ENCODE results near the gene ATF7IP.
"Not testable (repeated sequence)": the region's sequence is repeated elsewhere in the genome, so short reads cannot be mapped to it uniquely, and the experiment has no call there.

The ATF7IP gene

GRCh38 chr12:14384783-14385638 is 19.5 kb downstream of the ATF7IP start:
- DNase-seq = peak; percentile 24

GRCh38 chr12:14387219-14387871 is 21.9 kb downstream of the ATF7IP start:
- DNase-seq = no peak

DNA sequence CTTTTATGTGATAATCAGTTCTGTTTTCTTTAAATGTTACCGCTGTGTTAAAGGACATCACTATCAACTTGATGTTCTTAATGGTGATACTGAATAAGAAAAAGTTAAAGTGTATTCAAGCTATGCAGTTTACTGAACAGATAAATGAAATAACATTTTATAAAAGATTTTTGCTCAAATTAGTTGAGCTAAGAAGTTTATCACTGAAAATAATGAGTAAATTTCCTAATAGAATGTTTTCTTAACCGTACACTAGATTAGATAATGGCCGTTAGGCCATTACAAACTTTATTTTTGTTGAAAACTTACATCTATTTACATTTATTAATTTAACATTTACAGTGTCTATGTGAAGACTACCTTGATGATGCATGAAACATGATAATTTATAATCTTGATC is 25.0 kb downstream of the ATF7IP start:
- no peak for DNase-seq

GRCh38 chr12:14390870-14391530 is 25.5 kb downstream of the ATF7IP start:
- no peak for DNase-seq

DNA sequence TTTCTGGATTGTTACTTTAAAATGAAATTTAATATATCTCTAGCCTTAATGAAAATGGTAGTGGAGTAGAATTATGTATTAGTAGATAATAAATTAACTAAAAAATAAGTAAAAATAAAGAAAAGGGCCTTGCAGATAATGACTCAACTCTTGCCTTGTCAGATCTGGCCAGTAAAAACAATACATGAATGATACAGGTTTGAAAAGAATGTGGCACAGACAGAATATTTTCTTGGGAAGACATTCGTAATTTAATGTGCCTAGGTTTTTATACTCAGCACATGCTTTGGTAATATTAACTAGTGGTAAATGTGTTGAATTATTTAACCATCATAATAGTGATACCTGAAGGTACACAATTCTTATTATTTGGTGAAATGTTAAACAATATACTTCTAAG is 28.3 kb downstream of the ATF7IP start:
- DNase-seq = no peak

- DNase-seq = no peak
These were observed 29.0 kb downstream of the ATF7IP start for GRCh38 chr12:14394317-14395073.

GRCh38 chr12:14395074-14395778 is 29.7 kb downstream of the ATF7IP start:
- DNase-seq = no peak

DNA sequence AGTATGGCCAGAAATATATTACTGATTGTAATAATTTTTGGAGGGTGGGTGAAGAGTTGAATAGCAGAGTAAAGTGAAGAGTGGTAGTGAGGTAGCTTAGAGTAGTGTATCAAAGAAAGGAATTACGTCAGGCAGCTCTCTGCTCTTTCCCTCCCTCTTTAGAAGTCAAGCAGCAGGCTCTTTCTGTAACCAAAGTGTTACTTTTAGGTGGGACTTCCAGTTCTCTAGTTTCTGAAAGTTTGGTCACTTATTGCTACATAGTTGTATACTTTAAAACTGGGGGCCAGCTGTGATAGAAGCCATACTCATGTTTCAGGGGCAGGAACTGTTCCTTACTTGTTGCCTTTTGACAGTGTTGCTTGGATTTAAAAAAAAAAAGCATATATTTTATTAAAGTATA is 30.6 kb downstream of the ATF7IP start:
- no peak for DNase-seq

DNA sequence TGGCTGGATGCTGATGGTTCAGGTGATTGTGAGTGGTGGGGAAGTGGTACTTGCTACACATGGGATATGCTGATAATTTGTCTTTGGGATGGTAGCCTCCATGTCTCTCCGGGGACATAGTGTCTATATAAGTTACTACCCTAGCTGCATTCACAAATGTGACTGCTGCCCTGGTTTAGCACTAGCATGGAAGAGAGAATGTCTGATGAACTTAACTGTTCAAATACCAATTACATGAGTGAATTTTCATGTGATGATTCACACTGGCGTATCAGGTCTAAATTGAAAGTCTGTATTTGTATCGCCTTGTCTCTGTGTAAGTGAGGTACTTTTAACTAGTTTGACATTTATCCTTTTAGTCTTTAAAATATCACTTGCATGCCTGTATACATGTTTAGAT is 34.4 kb downstream of the ATF7IP start:
- DNase-seq = no peak

- DNase-seq = no peak
These were observed 35.1 kb downstream of the ATF7IP start for GRCh38 chr12:14400599-14400998.

DNA sequence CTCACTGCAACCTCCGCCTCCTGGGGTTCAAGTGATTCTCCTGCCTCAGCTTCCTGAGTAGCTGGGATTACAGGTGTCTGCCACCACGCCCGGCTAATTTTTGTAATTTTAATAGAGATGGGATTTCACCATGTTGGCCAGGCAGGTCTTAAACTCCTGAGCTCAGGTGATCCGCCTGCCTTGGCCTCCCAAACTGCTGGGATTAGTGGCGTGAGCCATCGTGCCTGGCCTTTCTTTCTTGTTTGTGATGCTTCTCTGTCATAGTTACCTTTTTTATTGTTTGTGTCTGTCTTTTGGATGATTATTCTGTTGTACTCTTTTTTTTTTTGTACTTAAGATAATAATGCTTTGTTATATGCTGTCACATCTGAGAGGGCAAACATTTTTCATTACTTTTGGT is 35.8 kb downstream of the ATF7IP start:
- not testable (repeated sequence) for DNase-seq

- DNase-seq = no peak
These were observed 37.2 kb downstream of the ATF7IP start for GRCh38 chr12:14402697-14403096.

DNA sequence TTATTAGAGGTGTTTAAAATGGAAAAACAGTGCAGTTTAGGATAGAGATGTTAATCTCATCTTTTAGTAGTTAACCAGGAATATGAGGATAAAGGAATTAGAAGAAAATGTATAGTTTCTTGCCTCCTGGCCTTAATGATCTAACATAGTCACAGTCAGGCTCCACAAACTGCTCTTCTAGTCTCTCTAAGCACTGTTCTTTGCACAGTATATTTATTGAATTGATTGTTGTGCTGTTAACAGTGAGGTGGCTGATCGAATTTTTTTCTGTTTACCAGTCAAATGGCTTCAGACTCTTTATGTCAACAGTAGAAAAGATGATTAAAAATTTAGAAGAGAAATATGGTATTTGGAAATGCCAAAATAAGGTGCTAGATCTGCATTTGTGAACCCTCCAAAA is 37.8 kb downstream of the ATF7IP start:
- no peak for DNase-seq

- DNase-seq = peak; percentile 95
These were observed 38.3 kb downstream of the ATF7IP start for GRCh38 chr12:14403711-14404196.

DNA sequence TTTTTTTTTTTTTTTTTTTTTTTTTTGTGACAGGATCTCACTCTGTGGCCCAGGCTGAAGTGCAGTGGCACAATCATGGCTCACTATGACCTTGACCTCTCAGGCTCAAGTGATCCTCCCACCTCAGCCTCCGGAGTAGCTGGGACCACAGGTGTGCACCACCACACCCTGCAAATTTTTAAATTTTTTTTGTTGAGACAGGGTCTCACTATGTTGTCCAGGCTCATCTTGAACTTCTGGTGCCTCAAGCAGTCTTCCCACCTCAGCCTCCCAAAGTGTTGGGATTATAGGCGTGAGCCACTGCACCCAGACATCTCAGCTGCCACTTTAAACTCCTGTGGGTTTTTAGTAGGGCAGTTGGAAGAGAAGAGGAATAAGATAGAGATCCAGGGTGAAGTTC is 39.9 kb downstream of the ATF7IP start:
- not testable (repeated sequence) for DNase-seq

- no peak for DNase-seq
These were observed 42.7 kb downstream of the ATF7IP start for GRCh38 chr12:14408208-14408607.

DNA sequence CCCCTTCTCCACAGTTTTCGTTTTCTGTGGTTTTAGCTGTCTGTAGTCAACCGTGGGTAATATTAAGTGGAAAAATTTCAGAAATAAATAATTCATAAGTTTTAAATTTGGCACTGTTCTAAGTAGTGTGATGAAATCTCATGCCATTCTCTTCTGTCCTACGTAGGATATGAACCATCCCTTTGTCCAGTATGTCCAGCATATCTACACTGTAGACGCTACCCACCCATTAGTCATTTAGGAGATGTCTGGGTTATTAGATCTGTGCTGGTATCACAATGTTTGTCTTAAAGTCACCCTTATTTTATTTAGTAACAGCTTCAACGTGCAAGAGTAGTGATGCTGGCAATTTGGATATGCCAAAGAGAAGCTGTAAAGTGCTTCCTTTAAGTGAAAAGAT is 44.7 kb downstream of the ATF7IP start:
- DNase-seq = no peak

DNA sequence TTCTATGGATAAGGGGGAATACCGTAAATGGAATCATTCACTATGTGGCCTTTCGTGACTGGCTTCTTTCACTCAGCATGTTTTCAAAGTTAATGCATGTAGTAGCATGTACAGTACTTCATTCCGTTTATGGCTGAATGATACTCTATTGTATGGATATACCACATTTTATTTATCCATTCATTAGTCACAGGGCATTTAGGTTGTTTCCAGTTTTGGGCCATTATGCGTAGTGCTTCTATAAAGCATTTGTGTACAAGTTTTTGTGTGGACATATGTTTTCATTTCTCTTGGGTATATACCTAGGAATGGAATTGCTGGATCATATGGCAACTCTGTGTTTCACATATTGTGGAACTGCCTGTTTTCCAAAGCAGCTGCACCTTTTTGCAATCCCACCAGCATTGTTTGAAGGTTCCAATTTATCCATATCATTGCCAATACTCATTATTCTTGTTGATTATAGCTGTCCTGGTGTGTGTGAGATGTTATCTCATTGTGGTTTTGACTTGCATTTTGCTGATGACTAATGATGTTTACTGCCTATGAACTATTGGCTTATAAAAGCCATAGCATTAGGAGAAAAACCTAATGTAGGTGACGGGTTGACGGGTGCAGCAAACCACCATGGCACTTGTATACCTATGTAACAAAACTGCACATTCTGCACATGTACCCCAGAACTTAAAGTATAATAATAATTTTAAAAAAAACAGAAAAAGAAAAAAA is 45.5 kb downstream of the ATF7IP start:
- DNase-seq = no peak

- DNase-seq = no peak
These were observed 51.2 kb downstream of the ATF7IP start for GRCh38 chr12:14416658-14417057.

GRCh38 chr12:14417715-14418114 is 52.2 kb downstream of the ATF7IP start:
- no peak for DNase-seq

- no peak for DNase-seq
These were observed 53.0 kb downstream of the ATF7IP start for GRCh38 chr12:14418451-14418890.
